DMS114 treated with DMSO at 0.1 percent for 48 hours (cell line): ENCODE measurements around the gene TXNRD2.
"Not testable (repeated sequence)": the region's sequence is repeated elsewhere in the genome, so short reads cannot be mapped to it uniquely, and the experiment has no call there.

Source experiments
- DNase-seq: peaks from one replicate; lab custom pipeline; 2025; ENCODE audit not compliant: unreplicated experiment; lab: John Stamatoyannopoulos, UW

TXNRD2 gene

GRCh38 chr22:19948057-19948760 lies 6.6 kb upstream of the TXNRD2 start:
- DNase-seq = no peak

- peak; percentile 10 for DNase-seq
Observed at GRCh38 chr22:19943082-19944026, 1.7 kb upstream of the TXNRD2 start.

DNA sequence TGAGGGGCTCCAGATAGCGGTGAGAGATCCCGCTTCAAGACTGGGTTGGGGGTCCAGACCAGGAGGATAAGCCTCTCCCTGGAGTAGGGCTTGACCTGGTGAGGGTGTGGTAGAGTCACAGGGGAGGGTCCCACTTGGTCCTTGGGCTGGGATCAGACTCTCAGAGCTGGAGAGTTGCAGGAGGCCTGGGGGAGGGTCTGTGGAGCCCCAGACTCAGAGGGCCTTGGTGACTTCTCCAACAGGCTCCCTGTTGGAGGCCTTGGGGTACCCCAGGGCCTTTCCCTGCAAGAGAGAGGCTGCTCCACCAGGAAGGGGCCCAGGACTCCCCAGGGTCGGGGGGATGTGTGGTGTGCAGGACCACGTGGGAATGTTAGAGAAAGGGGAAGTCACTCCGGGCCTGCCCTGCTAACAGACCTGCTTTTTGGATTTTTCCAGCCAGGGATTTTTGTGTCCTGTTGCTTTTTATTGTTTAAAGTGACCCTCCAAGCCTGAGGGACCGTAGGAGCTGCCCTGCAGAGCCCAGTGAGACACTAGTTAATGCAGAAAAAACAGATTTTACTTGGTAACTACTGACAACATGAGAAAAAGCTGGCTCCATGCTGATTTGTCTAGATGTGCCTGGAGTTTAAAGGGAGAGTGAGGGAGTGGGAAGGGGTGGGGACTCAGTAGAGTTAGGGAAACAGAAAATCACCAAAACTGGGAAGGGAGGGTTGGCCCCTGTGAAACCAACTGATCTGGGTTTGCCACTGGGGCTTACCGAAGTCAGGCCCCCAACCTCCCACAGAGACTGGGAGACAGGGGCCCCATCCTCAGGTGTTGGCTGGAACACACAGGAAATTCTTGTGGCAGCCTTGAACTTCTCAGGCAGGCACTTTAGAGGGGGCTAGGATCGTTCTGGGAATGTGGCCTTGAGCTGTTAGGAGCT lies 801 bp upstream of the TXNRD2 start:
- peak; percentile 31 for DNase-seq

DNA sequence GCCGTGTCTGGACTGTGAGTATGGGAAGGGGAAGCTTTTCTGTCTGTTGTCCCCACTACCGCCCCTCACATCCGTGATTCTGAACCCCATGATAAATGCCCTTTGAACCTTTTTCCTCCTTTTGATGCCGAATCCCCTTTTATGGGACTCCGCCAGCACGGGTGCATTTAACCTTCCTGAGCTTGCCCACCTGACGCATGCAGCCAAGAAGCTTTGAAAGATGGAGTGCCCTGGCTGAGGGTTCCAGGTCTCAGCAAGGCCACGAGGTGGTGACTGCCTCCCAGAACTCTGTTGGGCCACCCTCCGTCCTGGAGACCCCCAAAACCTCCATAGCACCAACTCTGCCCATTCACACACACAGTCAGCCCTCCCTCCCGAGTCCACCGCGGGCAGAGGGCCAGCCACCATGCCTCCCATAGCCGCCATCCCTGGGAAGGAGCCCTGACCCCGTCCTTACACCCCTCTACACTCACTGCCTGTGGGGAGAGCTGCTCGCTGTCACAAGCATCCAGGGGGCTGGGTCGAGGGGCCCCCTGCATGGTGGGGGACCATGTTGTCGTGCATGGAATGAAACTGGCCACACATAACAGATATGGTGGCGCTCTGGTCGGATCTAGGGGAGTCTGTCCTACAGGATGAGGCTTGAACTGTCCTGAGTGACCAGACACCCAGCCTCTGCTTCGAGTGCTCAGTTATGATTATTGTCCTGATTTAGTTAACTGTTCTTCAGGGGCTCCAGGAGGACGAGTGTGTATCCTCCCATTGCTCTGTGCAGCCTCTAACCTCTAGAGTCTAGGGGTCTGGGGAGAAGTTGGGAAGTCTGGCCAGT lies 868 bp downstream of the TXNRD2 start:
- no peak for DNase-seq

GRCh38 chr22:19937616-19938473 lies 3.8 kb downstream of the TXNRD2 start:
- no peak for DNase-seq

GRCh38 chr22:19936513-19936912 lies 5.1 kb downstream of the TXNRD2 start:
- no peak for DNase-seq

- not testable (repeated sequence) for DNase-seq
Observed at GRCh38 chr22:19935123-19935718, 6.4 kb downstream of the TXNRD2 start.

GRCh38 chr22:19933341-19934241 lies 8.0 kb downstream of the TXNRD2 start:
- DNase-seq = no peak

- DNase-seq = no peak
Observed at GRCh38 chr22:19932367-19933206, 9.0 kb downstream of the TXNRD2 start.

DNA sequence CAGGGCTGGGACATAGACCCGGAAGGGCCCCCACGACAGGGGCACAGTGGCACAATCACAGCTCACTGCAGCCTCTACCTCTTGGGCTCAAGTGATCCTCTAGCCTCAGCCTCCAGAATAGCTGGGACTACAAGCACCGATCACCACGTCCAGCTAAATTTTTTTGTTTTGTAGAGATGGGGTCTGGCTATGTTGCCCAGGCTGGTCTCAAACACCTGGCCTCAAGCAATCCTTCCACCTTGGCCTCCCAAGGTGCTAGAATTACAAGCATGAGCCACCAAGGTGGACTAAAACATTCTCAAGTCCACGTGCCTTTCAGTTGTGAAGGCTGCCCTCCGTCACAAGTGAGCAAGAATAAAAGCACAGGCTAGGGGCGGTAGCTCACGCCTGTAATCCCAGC lies 10.1 kb downstream of the TXNRD2 start:
- no peak for DNase-seq

GRCh38 chr22:19930551-19931486 lies 10.8 kb downstream of the TXNRD2 start:
- DNase-seq = no peak

- DNase-seq = no peak
Observed at GRCh38 chr22:19929586-19930550, 11.8 kb downstream of the TXNRD2 start.

GRCh38 chr22:19928207-19928606 lies 13.4 kb downstream of the TXNRD2 start:
- DNase-seq = no peak

GRCh38 chr22:19927696-19928095 lies 13.9 kb downstream of the TXNRD2 start:
- DNase-seq = no peak

- not testable (repeated sequence) for DNase-seq
Observed at GRCh38 chr22:19926028-19926427, 15.6 kb downstream of the TXNRD2 start.
